ENCODE data around the gene IFNAR2.

The IFNAR2 gene

GRCh38 chr21:33229784-33230544, at the start of gene IFNAR2:
IFNAR2 (plus strand) TSS chr21:33229938; CDS start chr21:33241923, 11,985 bp downstream.
- no peak for FAIRE-seq

- FAIRE-seq = no peak
Observed at GRCh38 chr21:33185852-33186251, 43.9 kb upstream of the IFNAR2 start.

GRCh38 chr21:33187276-33187675, 42.5 kb upstream of the IFNAR2 start:
- no peak for FAIRE-seq

- FAIRE-seq = no peak
Observed at GRCh38 chr21:33189237-33189636, 40.5 kb upstream of the IFNAR2 start.

GRCh38 chr21:33189824-33190223, 39.9 kb upstream of the IFNAR2 start:
- FAIRE-seq = no peak

- FAIRE-seq = no peak
Observed at GRCh38 chr21:33196941-33197374, 32.8 kb upstream of the IFNAR2 start.

- no peak for FAIRE-seq
Observed at GRCh38 chr21:33197496-33197895, 32.2 kb upstream of the IFNAR2 start.

GRCh38 chr21:33198346-33199099, 31.2 kb upstream of the IFNAR2 start:
- FAIRE-seq = no peak

- no peak for FAIRE-seq
Observed at GRCh38 chr21:33199100-33199464, 30.7 kb upstream of the IFNAR2 start.

- no peak for FAIRE-seq
Observed at GRCh38 chr21:33199516-33200217, 30.1 kb upstream of the IFNAR2 start.

- FAIRE-seq = no peak
Observed at GRCh38 chr21:33201956-33202355, 27.8 kb upstream of the IFNAR2 start.

GRCh38 chr21:33202464-33203363, 27.0 kb upstream of the IFNAR2 start:
- no peak for FAIRE-seq

- no peak for FAIRE-seq
Observed at GRCh38 chr21:33203371-33203724, 26.4 kb upstream of the IFNAR2 start.

GRCh38 chr21:33205476-33205875, 24.3 kb upstream of the IFNAR2 start:
- no peak for FAIRE-seq

- FAIRE-seq = no peak
Observed at GRCh38 chr21:33206771-33207281, 22.9 kb upstream of the IFNAR2 start.

GRCh38 chr21:33207449-33208149, 22.1 kb upstream of the IFNAR2 start:
- no peak for FAIRE-seq

GRCh38 chr21:33208534-33208933, 21.2 kb upstream of the IFNAR2 start:
- no peak for FAIRE-seq

- FAIRE-seq = no peak
Observed at GRCh38 chr21:33211305-33211704, 18.4 kb upstream of the IFNAR2 start.

GRCh38 chr21:33211732-33212131, 18.0 kb upstream of the IFNAR2 start:
- FAIRE-seq = no peak

- no peak for FAIRE-seq
Observed at GRCh38 chr21:33212159-33212851, 17.4 kb upstream of the IFNAR2 start.

GRCh38 chr21:33214056-33214455, 15.7 kb upstream of the IFNAR2 start:
- no peak for FAIRE-seq
